Smooth muscle cell of the coronary artery (primary cell): ENCODE measurements around the gene ATP11A. TPM values are rescaled to one million over a fixed set of nuclear protein-coding genes. Genes with fewer than 3 reads are reported as not detected.

Source experiments
- total RNA-seq: library from RNA; depleted of rRNA; stranded (reverse); fragments of >200 nt; gene quantifications from 2 replicates; pipeline ENCODE4 v1.2.3, GENCODE V29; 2014; ENCODE audit warnings: low replicate concordance

Gene ATP11A
- total RNA-seq: 6.0 and 7.8 TPM in 2 replicates

DNA sequence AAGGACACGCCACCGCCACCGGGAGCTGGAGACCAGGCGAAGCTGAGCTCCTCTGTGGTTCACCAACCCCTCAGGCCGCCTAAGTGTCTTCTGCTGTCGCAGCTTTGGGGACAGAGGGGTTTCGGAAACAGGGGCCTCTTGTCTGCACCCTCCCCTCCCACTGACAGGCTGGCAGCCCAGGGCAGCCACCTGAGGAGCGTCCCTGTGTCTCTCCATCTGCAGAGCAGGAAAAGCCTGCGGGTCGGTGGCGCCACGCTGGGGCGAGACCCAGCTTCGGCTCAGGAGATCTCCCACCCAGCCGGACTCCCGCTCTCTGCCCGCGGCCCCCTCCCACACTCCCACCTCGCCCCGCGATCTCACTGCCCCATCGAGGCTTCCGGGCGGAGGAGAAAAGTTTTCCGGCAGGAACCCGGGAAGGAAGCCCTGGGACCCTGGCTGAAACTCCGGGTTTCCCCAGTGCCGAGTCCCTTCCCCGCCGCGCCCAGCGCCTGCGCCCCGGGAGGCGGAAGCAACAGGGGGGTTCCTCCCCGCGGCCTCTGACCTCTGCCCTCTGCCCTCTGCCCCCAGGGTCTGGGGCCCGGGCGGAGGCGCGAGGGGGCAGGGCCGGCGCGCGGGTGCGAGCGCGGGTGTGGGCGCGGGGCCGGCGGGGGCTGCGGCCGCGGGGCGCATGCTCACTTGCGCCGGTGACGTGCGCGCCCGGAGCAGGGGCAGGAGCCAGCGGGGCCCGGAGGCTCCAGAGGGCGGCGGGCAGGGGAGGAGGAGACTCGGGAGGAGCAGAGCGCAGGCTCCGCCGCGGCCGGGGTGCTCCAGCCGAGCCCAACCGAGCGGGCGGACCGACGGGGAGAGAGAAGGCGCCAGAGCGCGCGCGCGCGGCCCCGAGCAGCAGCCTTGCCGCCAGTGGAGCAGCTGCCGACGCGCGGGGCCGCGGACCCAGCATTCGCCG, at the start of gene ATP11A:
ATP11A (plus strand) TSS at position 736 of the 943 bp plus-strand sequence. CDS start 379 bp downstream, outside the sequence.

Other genes with a start within 250 kb of the ATP11A start
- gene TUBGCP3, start 101.9 kb upstream of the ATP11A start, total RNA-seq: 10.4 and 10.9 TPM in 2 replicates